Lower leg skin (tissue), 3 donors: ENCODE results near the gene KCND1.

Experiments used
- CTCF ChIP-seq, 3 donors: fragments of 450-650 bp; IDR thresholded peaks; one replicate each; pipeline ENCODE4 v1.5.1; 2016; ENCODE audit warnings: antibody characterized with exemption in 3 of 3, mild to moderate bottlenecking in 3 of 3, moderate library complexity in 2 of 3
- POLR2A ChIP-seq, 2 donors: fragments of 450-650 bp; IDR thresholded peaks; one replicate each; pipeline ENCODE4 v1.6.1; 2016 to 2017; ENCODE audit warnings: antibody characterized with exemption in 2 of 2, mild to moderate bottlenecking in 1 of 2, moderate library complexity in 1 of 2

GRCh38 chrX:48968377-48968776 is 3.3 kb downstream of the KCND1 start:
- TF ChIP-seq CTCF (IDR thresholded peaks at IDR 0.05): no peak
- no peak for TF ChIP-seq POLR2A (IDR thresholded peaks at IDR 0.05)
